GM18951 (cell line): ENCODE data around the gene CCDC85B.
A peak's percentile ranks its signal among the peaks of the same experiment; 100 is the strongest.

ENCODE experiments used
- POLR2A ChIP-seq: IDR thresholded peaks from 4 replicates; pipeline ENCODE4 v1.6.1; 2011; ENCODE audit warnings: mild to moderate bottlenecking; ENCODE audit not compliant: insufficient read length, insufficient read depth; ENCODE audit errors: extremely low read depth
- in situ Hi-C: fragments of 300-500 bp; cut with MboI; formaldehyde crosslinking; loops from one replicate; pipeline ENCODE4 v1.12.0; 2022; ENCODE audit warnings: low sequenced_read_pairs, mixed read lengths, inconsistent platforms; ENCODE audit not compliant: unreplicated experiment

The CCDC85B gene

DNA sequence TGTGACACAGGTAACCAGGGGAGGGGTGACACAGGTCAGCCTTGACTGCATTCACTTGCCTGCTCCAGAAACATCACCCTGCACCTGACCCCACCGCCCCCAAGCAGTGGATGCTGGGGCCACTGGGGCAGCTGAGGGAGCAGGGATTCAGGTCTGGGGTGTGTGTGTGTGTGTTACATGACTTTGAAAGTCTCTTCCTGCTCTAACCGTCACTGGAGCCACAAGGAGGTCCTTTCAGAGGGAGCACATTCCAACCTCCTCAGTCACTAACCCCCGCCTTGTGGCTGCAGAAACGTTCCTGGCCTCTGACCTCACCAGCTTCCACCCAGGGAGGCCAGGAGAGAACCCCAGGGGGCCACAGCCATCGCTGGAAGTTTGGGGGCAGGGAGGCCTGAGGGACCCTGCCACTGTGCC is 12.6 kb downstream of the CCDC85B start:
- in situ Hi-C loops = no loop called here
- no peak for TF ChIP-seq POLR2A

DNA sequence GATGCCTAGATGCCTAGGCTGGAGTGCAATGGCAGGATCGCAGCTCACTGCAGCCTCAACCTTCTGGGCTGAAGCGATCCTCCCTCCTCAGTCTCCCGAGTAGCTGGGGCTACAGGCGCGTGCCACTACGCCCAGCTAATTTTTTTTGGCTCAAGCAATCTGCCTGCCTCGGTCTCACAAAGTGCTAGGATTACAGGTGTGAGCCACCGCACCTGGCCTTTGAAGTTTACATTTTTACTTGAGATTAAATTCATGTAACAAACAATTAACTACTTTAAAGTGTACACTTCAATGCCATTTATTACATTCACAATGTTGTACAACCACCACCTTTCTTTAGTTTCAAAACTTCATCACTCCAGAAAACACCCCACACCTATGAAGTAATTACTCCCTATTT is 13.2 kb downstream of the CCDC85B start:
- no peak for TF ChIP-seq POLR2A
- in situ Hi-C loops = no loop called here

DNA sequence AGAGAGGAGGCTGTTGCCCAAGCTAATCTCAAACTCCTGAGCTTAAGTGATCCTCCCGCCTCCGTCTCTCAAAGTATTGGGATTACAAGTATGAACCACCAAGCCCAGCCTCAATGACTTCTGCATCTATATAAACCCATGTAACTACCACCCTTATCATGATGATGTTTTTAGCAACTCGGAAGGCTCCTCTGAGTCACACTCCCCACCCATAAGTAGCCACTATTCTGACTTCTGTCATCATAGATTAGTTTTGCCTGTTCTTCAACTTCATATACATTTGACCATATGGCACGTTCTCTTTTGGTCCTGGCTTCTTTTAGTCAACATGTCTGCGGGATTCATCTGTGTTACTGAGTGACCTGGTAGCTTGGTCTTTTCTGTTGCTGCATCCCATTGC is 16.1 kb downstream of the CCDC85B start:
- TF ChIP-seq POLR2A = no peak
- in situ Hi-C loops = no loop called here

DNA sequence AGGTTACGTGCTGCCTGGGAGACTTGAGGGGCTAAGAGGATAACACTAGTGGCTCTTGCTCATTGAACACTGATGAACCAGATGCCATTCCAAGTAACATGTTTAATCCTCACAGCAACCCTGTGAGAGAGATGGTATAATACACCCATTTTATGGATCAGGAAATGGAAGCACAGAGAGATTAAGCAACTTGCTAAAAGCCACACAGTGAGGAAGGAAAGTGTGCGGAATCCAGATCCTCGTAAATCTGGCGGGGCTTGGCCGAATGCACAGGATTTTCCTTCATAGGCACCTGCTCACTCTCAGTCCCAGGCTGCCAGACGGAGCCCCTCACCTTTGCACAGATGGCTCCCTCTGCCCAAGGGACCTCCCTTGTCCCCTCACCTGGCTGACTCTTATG is 17.4 kb downstream of the CCDC85B start:
- no peak for TF ChIP-seq POLR2A
- in situ Hi-C loops = no loop called here

DNA sequence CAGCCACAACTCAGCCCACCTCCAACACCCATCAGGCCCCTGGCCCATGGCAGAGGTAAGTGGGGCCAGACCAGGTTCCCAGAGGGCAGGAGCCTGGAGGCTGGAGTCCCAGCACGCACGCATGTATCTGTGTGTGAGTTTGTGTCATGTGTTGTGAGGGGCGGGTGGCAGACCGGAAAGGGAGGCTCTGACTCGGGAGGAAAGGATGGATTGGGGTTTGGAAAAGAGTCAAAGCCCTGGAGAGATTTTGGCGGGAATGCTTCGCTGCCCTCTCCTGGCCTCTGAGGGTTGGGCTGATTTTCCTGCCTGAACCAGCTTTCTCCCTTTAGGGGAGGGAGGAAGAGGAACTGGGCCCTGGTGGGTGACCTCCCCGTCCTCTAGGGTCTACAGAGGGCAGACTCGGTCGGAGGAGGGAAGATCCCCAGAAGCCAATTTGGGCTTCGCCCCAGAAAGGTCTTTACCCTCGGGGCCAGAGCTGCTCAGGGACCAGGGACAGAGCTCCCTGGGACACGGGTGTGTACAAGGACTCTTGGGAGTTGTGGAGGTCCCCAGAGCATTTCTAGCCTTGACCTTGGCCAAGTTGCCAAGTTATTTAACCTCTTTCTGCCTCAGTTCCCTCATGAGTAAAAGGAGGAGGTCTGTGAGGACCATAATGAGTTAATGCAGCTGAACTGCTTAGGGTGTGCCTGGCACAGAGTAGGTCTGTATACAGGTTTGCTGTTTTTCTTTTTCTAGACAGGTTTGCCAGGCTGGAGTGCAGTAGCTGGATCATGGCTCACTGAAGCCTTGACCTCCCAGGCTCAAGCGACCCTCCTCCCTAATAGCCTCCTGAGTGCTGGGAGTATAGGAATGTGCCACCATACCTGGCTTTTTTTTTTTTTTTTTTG is 21.5 kb downstream of the CCDC85B start:
- in situ Hi-C loops = no loop called here

DNA sequence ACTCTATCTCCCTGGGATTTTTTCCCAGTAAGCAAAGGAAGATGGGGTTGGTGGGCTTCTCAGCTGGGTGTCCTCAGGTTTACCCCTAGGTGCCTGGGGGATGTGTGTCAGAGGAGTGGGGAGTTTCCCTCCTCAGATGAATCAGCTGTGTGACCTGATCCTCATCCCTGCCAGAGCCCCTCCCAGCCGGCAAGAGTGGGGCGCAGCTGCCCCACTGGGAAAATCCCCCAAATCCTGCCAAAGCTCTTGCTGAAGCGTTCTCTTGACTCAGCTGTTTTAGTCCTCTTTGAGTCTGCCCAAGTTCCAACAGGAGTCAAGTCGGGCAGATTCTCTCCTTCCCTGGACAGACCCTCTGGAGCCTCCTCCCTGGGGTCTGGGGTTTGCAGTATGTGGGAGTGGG is 22.4 kb downstream of the CCDC85B start:
- in situ Hi-C loops = no loop called here
- no peak for TF ChIP-seq POLR2A

More for the DNA sequence above, 21.5 kb downstream of the CCDC85B start:
- no peak for TF ChIP-seq POLR2A

DNA sequence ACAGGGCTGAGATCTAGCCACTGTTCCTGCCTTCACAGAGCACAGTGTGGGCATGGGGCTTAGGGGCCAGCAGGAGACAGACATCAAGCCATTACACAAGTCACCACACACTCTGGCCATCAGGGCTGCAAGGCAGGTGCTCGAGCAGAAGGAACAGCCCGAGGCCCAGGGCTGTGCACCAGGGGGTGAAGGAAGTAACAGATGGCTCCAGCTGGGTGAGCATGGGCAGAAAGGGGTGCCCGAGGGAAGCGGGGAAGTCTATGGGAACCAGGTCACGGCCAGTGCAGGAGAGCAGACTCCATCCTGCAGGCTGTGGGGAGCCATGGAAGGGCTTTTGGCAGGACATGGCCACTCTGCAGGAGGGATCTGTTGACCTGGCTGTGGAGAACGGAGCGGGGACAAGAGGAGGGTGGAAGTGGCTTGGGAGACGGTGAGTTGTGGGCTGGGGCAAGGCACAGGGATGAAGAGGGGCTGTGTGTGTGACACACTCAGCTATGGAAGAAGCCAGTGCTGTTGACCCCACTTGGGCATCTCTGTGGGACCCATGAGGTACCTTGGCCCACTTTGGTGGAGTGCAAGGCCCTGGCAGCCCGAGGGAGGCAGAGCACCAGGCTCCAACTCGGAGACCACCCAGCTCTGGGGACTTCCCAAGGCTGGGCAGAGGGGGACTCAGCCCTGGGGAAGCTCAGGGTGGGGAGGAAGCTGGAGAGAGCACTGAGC is 24.8 kb downstream of the CCDC85B start:
- in situ Hi-C loops = no loop called here
- no peak for TF ChIP-seq POLR2A

DNA sequence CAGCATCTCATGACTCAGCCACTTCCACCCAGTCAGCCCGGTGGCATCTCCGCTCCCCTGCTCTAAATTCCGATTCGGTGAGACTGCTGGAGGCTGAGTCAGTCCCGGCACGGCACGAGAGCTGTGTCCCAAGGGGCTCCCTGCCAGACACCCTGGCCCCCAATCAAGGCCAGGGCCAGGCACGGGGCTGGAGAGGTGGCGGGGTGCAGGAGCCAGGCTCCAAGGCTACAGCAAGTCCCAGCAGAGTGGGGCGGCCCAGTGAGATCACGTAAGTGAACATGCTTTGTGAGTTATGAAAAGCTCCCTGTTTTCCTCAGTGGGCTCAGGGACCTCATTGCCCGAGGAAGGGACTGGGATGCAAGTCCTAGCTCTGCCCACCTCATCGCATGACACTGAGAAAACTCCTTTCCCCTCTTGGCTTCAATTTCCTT is 25.4 kb downstream of the CCDC85B start:
- no peak for TF ChIP-seq POLR2A
- in situ Hi-C loops = no loop called here

DNA sequence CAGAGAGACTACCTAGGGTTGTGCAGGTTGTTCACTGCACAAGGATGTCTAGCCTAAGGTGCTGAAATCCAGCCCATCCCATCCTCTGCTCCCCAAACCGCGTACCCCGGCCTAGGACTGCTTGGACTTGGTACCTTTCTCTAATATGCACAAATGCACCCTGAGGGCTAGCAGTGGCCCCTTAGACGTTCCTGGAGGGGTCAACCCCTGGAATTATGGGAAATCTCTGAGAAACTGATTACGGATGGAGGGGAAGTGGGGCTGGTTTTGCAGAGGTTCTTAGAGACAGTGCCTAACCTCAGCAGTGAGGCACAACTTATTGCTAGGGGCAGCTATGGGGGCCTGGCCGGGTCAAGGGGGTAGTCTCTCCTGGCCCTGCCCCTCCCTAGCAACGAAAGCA is 25.9 kb downstream of the CCDC85B start:
- no peak for TF ChIP-seq POLR2A
- in situ Hi-C loops = no loop called here

DNA sequence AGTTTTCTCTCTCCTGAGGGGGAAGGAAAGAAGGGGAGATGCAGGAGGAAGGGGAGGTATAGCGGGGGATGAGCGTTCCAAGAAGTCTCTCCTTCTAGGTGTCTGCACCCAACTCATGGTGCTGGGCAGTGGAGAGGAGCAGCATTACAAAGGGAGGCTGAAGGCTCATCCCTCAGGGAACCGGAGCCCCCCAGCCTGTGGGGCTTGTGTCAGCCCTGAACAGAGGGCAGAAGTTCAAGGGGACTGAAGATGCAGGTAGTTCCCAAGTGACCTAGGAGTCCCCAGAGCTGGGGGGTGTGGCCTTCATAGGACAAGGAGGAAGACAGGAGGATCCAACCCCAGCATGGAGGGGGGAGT is 26.6 kb downstream of the CCDC85B start:
- TF ChIP-seq POLR2A = no peak
- in situ Hi-C loops = no loop called here

DNA sequence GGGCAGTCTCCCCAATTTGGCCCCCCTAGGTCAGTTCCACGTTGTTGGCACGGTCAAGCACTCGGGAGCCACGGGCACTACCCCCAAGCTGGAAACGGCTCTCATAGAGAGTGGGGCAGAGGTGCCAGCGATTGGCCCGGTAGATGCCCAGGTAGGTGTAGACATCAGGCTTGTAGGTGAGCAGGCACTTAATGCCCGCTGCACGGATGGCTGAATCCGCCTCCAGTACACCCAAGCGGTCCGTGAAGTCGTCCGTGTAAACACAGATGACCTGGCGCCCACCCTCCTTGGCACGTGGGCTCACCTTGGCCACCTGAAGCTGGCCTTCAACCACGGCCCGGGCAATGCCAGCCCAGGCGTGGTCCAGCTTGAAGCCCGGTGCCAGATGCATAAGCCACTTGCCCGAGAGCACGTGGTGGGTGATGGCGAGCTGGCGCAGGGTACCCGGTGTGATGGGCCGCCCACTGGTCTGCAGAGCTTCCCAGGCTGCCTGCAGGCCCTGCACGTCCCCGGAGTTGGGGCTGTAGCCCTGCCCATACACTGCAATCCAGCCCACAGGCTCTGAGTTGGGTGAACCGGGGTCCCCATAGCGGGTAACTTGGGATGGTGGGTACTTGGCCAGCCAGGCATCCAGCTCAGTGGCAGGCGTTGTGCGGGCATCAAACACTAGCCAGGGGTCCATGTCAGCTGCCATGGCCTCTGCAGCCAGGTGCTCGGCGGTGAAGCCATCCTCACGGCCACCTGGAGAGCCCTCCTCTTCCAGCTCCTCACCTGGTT is 27.1 kb downstream of the CCDC85B start:
- in situ Hi-C loops = no loop called here
- TF ChIP-seq POLR2A = no peak

DNA sequence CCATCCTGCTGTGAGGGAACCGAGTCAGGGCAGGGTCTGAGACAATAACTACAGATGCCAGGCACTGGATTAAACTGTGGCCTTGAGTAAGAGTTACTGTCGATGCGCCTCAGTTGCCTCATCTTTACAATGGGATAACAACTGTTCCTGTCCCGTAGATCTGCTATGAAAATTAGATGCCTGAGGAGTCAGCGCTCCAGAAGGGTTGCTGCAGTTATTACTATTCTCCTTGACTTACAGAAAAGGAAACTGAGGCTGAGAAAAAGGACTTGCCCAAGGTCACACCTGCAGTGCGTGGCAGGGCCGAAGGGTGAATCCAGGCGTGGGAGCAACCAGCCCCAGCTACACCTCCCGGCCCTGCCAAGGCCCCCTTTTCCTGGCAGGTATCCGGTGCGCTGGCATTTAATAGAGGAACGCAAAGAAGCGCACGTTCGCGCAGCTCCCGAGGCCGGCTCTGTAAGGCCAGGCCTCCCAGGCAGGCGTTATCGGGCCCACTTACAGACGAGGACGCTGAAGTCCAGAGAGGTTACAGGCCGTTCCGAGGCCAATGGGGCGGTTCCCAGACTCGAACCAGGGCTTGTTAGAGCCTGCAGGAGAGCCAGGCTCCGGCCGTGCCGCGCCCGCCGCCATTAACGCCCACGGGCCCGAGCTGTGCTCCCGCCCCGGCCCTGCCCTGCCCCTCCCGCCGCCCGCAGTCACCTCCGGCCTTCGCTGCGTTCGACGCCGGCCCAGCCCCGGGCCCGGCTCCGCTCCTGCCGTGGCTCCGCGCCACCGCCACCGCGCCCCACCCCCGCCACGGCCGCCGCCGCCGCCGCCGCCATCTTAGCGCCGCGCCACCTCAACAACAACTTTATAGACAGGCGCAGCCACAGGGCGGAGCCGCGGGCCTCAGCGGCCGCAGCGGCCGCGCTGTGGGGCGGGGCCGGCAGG is 28.0 kb downstream of the CCDC85B start, which contains the start of gene C11orf68:
TSS of gene C11orf68 (minus strand) at position 852 of the 930 bp plus-strand sequence. CDS start at position 821, 31 bp downstream.
- TF ChIP-seq POLR2A = peak; percentile 79
- in situ Hi-C loops = no loop called here
